SK-N-SH (cell line): ENCODE results near the gene CHRND.

ENCODE experiments used
- CHD2 ChIP-seq: fragments of 150-350 bp; IDR thresholded peaks from 2 replicates; pipeline ENCODE4 v1.6.1; 2018; ENCODE audit warnings: low read length; ENCODE audit not compliant: partially characterized antibody
- EZH2phosphoT487 ChIP-seq: fragments of 200-600 bp; sonication (generic); IDR thresholded peaks from 2 replicates; pipeline ENCODE4 v1.6.1; 2017; ENCODE audit warnings: low read depth, mixed run types, mild to moderate bottlenecking, antibody characterized with exemption, moderate library complexity, borderline replicate concordance
- JUND ChIP-seq: IDR thresholded peaks from 2 replicates; pipeline ENCODE4 v1.4.0; 2012
- POLR2AphosphoS5 ChIP-seq: IDR thresholded peaks from 2 replicates; pipeline ENCODE4 v1.6.1; 2012; ENCODE audit warnings: low read depth, low read length
- TF ChIP-seq, protein P1 (sequence below): fragments of 200-600 bp; sonication (generic); IDR thresholded peaks from 2 replicates; pipeline ENCODE4 v1.6.1; 2017; ENCODE audit warnings: antibody characterized with exemption, mild to moderate bottlenecking, moderate library complexity
- TF ChIP-seq, protein P2 (sequence below): IDR thresholded peaks from 2 replicates; pipeline ENCODE4 v1.4.0; 2012; ENCODE audit warnings: low read depth, borderline replicate concordance
- TF ChIP-seq, protein P3 (sequence below): fragments of 150-350 bp; IDR thresholded peaks from 2 replicates; pipeline ENCODE4 v1.6.1; 2017; ENCODE audit warnings: antibody characterized with exemption, low read length, low read depth, borderline replicate concordance

DNA sequence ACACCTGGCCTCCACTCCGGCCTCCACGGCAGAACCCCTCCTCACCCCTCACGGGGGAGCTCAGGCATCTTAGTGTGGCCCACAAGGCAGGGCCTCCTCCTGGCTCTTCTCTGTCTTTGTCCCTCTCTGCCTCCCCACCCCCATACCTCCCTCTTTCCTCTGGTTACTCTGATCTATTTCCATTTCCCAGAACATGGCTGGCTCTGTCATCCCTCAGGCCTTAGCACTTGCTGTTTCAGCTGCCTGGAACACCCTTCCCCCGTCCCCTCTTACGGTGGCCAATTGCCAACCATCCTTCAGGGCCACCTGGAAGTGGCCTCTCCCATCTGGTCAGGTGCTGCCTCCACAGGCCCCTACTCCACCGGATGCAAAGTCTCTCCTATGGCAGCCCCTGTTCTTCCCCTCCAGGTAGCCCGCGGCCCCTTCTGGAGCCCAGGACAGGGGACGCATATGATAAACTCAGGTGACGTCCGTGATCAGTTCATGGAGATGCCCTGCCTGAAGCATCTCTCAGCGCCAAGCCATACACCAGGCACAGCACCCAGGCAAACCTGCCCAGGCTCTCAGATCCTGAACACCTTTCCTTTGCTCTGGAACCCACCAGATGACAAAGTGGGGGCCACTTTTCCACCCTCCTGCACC, 34.7 kb upstream of the CHRND start:
- TF ChIP-seq, protein P1, sequence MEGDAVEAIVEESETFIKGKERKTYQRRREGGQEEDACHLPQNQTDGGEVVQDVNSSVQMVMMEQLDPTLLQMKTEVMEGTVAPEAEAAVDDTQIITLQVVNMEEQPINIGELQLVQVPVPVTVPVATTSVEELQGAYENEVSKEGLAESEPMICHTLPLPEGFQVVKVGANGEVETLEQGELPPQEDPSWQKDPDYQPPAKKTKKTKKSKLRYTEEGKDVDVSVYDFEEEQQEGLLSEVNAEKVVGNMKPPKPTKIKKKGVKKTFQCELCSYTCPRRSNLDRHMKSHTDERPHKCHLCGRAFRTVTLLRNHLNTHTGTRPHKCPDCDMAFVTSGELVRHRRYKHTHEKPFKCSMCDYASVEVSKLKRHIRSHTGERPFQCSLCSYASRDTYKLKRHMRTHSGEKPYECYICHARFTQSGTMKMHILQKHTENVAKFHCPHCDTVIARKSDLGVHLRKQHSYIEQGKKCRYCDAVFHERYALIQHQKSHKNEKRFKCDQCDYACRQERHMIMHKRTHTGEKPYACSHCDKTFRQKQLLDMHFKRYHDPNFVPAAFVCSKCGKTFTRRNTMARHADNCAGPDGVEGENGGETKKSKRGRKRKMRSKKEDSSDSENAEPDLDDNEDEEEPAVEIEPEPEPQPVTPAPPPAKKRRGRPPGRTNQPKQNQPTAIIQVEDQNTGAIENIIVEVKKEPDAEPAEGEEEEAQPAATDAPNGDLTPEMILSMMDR = no peak
- TF ChIP-seq POLR2AphosphoS5 (no peak), EZH2phosphoT487 (no peak), JUND (no peak), CHD2 (no peak)
- TF ChIP-seq, protein P2, sequence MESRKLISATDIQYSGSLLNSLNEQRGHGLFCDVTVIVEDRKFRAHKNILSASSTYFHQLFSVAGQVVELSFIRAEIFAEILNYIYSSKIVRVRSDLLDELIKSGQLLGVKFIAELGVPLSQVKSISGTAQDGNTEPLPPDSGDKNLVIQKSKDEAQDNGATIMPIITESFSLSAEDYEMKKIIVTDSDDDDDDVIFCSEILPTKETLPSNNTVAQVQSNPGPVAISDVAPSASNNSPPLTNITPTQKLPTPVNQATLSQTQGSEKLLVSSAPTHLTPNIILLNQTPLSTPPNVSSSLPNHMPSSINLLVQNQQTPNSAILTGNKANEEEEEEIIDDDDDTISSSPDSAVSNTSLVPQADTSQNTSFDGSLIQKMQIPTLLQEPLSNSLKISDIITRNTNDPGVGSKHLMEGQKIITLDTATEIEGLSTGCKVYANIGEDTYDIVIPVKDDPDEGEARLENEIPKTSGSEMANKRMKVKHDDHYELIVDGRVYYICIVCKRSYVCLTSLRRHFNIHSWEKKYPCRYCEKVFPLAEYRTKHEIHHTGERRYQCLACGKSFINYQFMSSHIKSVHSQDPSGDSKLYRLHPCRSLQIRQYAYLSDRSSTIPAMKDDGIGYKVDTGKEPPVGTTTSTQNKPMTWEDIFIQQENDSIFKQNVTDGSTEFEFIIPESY = no peak
- TF ChIP-seq, protein P3, sequence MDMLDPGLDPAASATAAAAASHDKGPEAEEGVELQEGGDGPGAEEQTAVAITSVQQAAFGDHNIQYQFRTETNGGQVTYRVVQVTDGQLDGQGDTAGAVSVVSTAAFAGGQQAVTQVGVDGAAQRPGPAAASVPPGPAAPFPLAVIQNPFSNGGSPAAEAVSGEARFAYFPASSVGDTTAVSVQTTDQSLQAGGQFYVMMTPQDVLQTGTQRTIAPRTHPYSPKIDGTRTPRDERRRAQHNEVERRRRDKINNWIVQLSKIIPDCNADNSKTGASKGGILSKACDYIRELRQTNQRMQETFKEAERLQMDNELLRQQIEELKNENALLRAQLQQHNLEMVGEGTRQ = no peak
